Neural cell (in vitro differentiated cells): ENCODE data around the gene OGFOD3. TPM values are rescaled to one million over a fixed set of nuclear protein-coding genes. Genes with fewer than 3 reads are reported as not detected.

ENCODE experiments used
- H2AFZ ChIP-seq: fragments of 200-600, 300-800 bp; sonication (generic), shearing (Covaris generic); 2 replicates; pipeline ENCODE4 v1.6.0; 2014; ENCODE audit warnings: low read depth, mild to moderate bottlenecking, antibody characterized with exemption, low read length, moderate library complexity
- H3F3A ChIP-seq: fragments of 200-600 bp; shearing (Covaris generic); 2 replicates; pipeline ENCODE4 v1.6.1; 2016; ENCODE audit warnings: mild to moderate bottlenecking, moderate library complexity, mixed read lengths, antibody characterized with exemption, low read length; ENCODE audit not compliant: insufficient read depth, poor library complexity, severe bottlenecking
- H3K27ac ChIP-seq: fragments of 200-600, 300-800 bp; sonication (generic), shearing (Covaris generic); 2 replicates; pipeline ENCODE4 v1.5.1; 2014; ENCODE audit warnings: mild to moderate bottlenecking, low read length, moderate library complexity
- H3K27me3 ChIP-seq: fragments of 300-800, 200-600 bp; sonication (generic), shearing (Covaris generic); 2 replicates; pipeline ENCODE4 v1.6.0; 2014; ENCODE audit warnings: mild to moderate bottlenecking, low read depth, low read length, moderate library complexity; ENCODE audit not compliant: insufficient read depth
- H3K36me3 ChIP-seq: fragments of 300-800, 200-600 bp; sonication (generic), shearing (Covaris generic); 2 replicates; pipeline ENCODE4 v1.5.1; 2014; ENCODE audit warnings: mild to moderate bottlenecking, antibody characterized with exemption, low read length, moderate library complexity; ENCODE audit not compliant: insufficient read depth
- H3K4me2 ChIP-seq: fragments of 300-800, 200-600 bp; sonication (generic), shearing (Covaris generic); 2 replicates; pipeline ENCODE4 v1.6.0; 2014; ENCODE audit warnings: mild to moderate bottlenecking, low read length
- H3K4me3 ChIP-seq: fragments of 300-800, 200-600 bp; sonication (generic), shearing (Covaris generic); 2 replicates; pipeline ENCODE4 v1.5.1; 2014; ENCODE audit warnings: mild to moderate bottlenecking, low read length, moderate library complexity
- H3K79me2 ChIP-seq: fragments of 200-600 bp; shearing (Covaris generic); replicated peaks from 2 replicates; pipeline ENCODE4 v1.6.0; 2014; ENCODE audit warnings: mild to moderate bottlenecking, low read length, moderate library complexity; ENCODE audit not compliant: insufficient read depth
- H3K9ac ChIP-seq: fragments of 300-800, 200-600 bp; sonication (generic), shearing (Covaris generic); 2 replicates; pipeline ENCODE4 v1.6.1; 2016; ENCODE audit warnings: mild to moderate bottlenecking, low read length, mixed read lengths
- H3K9me2 ChIP-seq: fragments of 200-600 bp; shearing (Covaris generic); 2 replicates; pipeline ENCODE4 v1.6.1; 2016; ENCODE audit warnings: mild to moderate bottlenecking, low read length, mixed read lengths; ENCODE audit not compliant: insufficient read depth
- H3K9me3 ChIP-seq: fragments of 200-600, 300-800 bp; sonication (generic), shearing (Covaris generic); 2 replicates; pipeline ENCODE4 v1.6.1; 2016; ENCODE audit warnings: mild to moderate bottlenecking, mixed run types, low read length, moderate library complexity, mixed read lengths
- H4K20me1 ChIP-seq: fragments of 200-600 bp; shearing (Covaris generic); 2 replicates; pipeline ENCODE4 v1.6.1; 2016; ENCODE audit warnings: mild to moderate bottlenecking, mixed run types; ENCODE audit not compliant: insufficient read depth
- CTCF ChIP-seq: fragments of 450-650 bp; IDR thresholded peaks from 2 replicates; pipeline ENCODE4 v1.5.1; 2014; ENCODE audit warnings: antibody characterized with exemption, mild to moderate bottlenecking, moderate library complexity; ENCODE audit not compliant: poor library complexity, severe bottlenecking
- EP300 ChIP-seq: fragments of 450-650 bp; conservative IDR thresholded peaks from 2 replicates; pipeline ENCODE4 v1.6.1; 2014; ENCODE audit warnings: antibody characterized with exemption, mild to moderate bottlenecking, moderate library complexity; ENCODE audit not compliant: poor library complexity, severe bottlenecking
- EZH2 ChIP-seq: fragments of 200-600, 300-800 bp; shearing (Covaris generic), sonication (generic); IDR thresholded peaks from 2 replicates; pipeline ENCODE4 v1.6.1; 2014; ENCODE audit warnings: antibody characterized with exemption, low read length, borderline replicate concordance, mild to moderate bottlenecking; ENCODE audit not compliant: insufficient read depth, poor library complexity, severe bottlenecking
- MXI1 ChIP-seq: fragments of 450-650 bp; conservative IDR thresholded peaks from 2 replicates; pipeline ENCODE4 v1.6.1; 2014; ENCODE audit warnings: antibody characterized with exemption, mild to moderate bottlenecking; ENCODE audit not compliant: poor library complexity, severe bottlenecking
- POLR2AphosphoS5 ChIP-seq: IDR thresholded peaks from 2 replicates; pipeline ENCODE4 v1.6.1; 2012
- RAD21 ChIP-seq: fragments of 450-650 bp; conservative IDR thresholded peaks from 2 replicates; pipeline ENCODE4 v1.6.1; 2014; ENCODE audit warnings: antibody characterized with exemption, mild to moderate bottlenecking, moderate library complexity
- REST ChIP-seq: IDR thresholded peaks from 2 replicates; pipeline ENCODE4 v1.6.1; 2012; ENCODE audit warnings: borderline replicate concordance
- SMC3 ChIP-seq: fragments of 450-650 bp; conservative IDR thresholded peaks from 2 replicates; pipeline ENCODE4 v1.6.1; 2014; ENCODE audit warnings: antibody characterized with exemption, mild to moderate bottlenecking, moderate library complexity; ENCODE audit not compliant: poor library complexity
- TAF1 ChIP-seq: IDR thresholded peaks from 2 replicates; pipeline ENCODE4 v1.6.1; 2012; ENCODE audit warnings: low read depth
- polyA plus RNA-seq: library from polyadenylated mRNA; depleted of rRNA; stranded (reverse); fragments of >200 nt; gene quantifications from 2 replicates; pipeline ENCODE4 v1.2.3, GENCODE V29; 2014

The OGFOD3 gene
- polyA plus RNA-seq, 1 donor from 2014 or later = 22.6 TPM

GRCh38 chr17:82390860-82391435 is 27.4 kb downstream of the OGFOD3 start:
- H3K9me3 ChIP-seq = no peaks in the 10 kb centered on the region
- no peaks in the 10 kb centered on the region for H3K27me3 ChIP-seq
- no peaks in the 10 kb centered on the region for H4K20me1 ChIP-seq
- H3F3A ChIP-seq = no peaks in the 10 kb centered on the region
- no peak for TF ChIP-seq POLR2AphosphoS5
- TF ChIP-seq EZH2 = no peak
- TF ChIP-seq EP300 = no peak
- no peak for TF ChIP-seq TAF1
- no peak for TF ChIP-seq REST
- TF ChIP-seq MXI1 = no peak
- no peak for TF ChIP-seq SMC3
- no peak for TF ChIP-seq RAD21
- TF ChIP-seq CTCF = no peak
- no peaks in the 10 kb centered on the region for H3K9me2 ChIP-seq
- H3K27ac ChIP-seq = no peak overlapping the region
- no peaks in the 10 kb centered on the region for H3K79me2 ChIP-seq
- no peaks in the 10 kb centered on the region for H3K36me3 ChIP-seq
- H3K9ac ChIP-seq = no peak overlapping the region
- H2AFZ ChIP-seq = no peak overlapping the region
- H3K4me2 ChIP-seq = no peak overlapping the region
- no peak overlapping the region for H3K4me3 ChIP-seq

DNA sequence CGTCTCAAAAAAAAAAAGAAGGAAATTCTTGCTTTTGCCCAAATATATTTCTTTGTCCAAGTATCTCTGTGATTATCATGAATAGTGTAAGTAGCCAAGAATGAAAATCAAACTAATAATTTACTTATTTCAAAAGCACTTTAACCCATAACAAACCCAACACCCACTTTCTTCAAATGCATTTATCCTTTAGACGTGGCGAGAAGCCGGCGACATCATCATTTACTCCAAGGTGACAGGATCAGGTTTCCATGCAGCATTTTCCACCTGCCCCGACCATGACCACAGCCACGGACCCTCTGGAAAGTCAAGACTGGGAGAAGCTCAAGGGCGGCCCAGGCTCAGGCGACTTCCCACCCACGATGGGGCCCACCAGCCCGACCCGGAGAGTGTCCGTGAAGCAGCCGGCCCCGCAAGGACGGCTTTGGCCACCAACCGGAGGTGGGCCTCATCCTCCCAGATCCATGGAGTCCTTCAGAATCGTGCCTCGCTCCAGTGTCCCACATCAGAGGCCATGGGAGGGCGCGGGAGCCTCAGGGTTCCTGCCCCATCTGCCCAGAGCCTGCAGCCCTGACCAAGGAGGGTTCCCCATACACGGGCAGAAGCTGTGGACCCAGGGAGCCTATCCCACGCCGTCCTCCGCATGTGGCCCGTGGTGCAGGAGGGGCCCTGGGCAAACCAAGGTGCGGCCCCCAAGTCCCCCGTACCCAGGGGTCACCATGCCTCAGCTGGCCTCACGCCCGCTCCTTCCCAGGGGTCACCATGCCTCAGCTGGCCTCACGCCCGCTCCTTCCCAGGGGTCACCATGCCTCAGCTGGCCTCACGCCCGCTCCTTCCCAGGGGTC is 28.1 kb downstream of the OGFOD3 start:
- TF ChIP-seq EP300 = no peak
- no peak overlapping the region for H3K27ac ChIP-seq
- no peaks in the 10 kb centered on the region for H3K9me2 ChIP-seq
- no peaks in the 10 kb centered on the region for H4K20me1 ChIP-seq
- H3K27me3 ChIP-seq = no peaks in the 10 kb centered on the region
- no peaks in the 10 kb centered on the region for H3K9me3 ChIP-seq
- no peak overlapping the region for H3K9ac ChIP-seq
- no peaks in the 10 kb centered on the region for H3K36me3 ChIP-seq
- H3K79me2 ChIP-seq = no peaks in the 10 kb centered on the region
- no peak overlapping the region for H3K4me3 ChIP-seq
- H2AFZ ChIP-seq = no peak overlapping the region
- no peak overlapping the region for H3K4me2 ChIP-seq
- H3F3A ChIP-seq = no peaks in the 10 kb centered on the region
